Measurements from ENCODE around the gene LOXL4.

GRCh38 chr10:98265403-98266378 lies 2.3 kb downstream of the LOXL4 start:
- TF ChIP-seq CTCF (IDR thresholded peaks at IDR 0.05) (no peak), POLR2A (IDR thresholded peaks at IDR 0.05) (no peak)

All from suprapubic skin (tissue), 3 donors.